GM23338 (cell line): Measurements from ENCODE around the gene P3H4. TPM values are rescaled to one million over a fixed set of nuclear protein-coding genes. Genes with fewer than 3 reads are reported as not detected.

Experiments used
- ATAC-seq: fragments of 200-7000 bp; cut with Tn5 transposase; 3 replicates; pipeline ENCODE4 v1.9.1; 2020
- DNase-seq: peaks from one replicate; pipeline ENCODE4 v3.0.0-alpha.2; 2015; ENCODE audit warnings: low spot score
- H2AFZ ChIP-seq: fragments of 200-600 bp; sonication (generic); 2 replicates; pipeline ENCODE4 v1.8.0; 2016; ENCODE audit warnings: antibody characterized with exemption, mild to moderate bottlenecking, moderate library complexity
- H3F3A ChIP-seq: fragments of 200-600 bp; sonication (generic); replicated peaks from 2 replicates; pipeline ENCODE4 v1.8.0; 2017; ENCODE audit warnings: antibody characterized with exemption, mixed run types, low read depth
- H3K27ac ChIP-seq: fragments of 200-600 bp; sonication (generic); 2 replicates; pipeline ENCODE4 v1.6.1; 2016; ENCODE audit warnings: low read depth
- H3K27me3 ChIP-seq: fragments of 200-600 bp; sonication (generic); 2 replicates; pipeline ENCODE4 v1.8.0; 2016; ENCODE audit warnings: mild to moderate bottlenecking, mixed run types, moderate library complexity; ENCODE audit not compliant: insufficient read depth
- H3K36me3 ChIP-seq: fragments of 200-600 bp; sonication (generic); 2 replicates; pipeline ENCODE4 v1.8.0; 2016; ENCODE audit warnings: mild to moderate bottlenecking; ENCODE audit not compliant: insufficient read depth
- H3K4me1 ChIP-seq: fragments of 200-600 bp; sonication (generic); 2 replicates; pipeline ENCODE4 v1.8.0; 2016; ENCODE audit warnings: mild to moderate bottlenecking, moderate library complexity; ENCODE audit not compliant: insufficient read depth
- H3K4me2 ChIP-seq: fragments of 200-600 bp; sonication (generic); 2 replicates; pipeline ENCODE4 v1.7.1; 2017; ENCODE audit warnings: mixed run types
- H3K4me3 ChIP-seq: fragments of 200-600 bp; sonication (generic); 2 replicates; pipeline ENCODE4 v1.6.1; 2016; ENCODE audit warnings: mixed run types
- H3K79me2 ChIP-seq: fragments of 200-600 bp; sonication (generic); replicated peaks from 2 replicates; pipeline ENCODE4 v1.8.0; 2017; ENCODE audit warnings: mild to moderate bottlenecking; ENCODE audit not compliant: insufficient read depth
- H3K9me2 ChIP-seq: fragments of 200-600 bp; sonication (generic); 2 replicates; pipeline ENCODE4 v1.8.0; 2017; ENCODE audit not compliant: insufficient read depth
- H4K20me1 ChIP-seq: fragments of 200-600 bp; sonication (generic); replicated peaks from 2 replicates; pipeline ENCODE4 v1.8.0; 2017; ENCODE audit warnings: mild to moderate bottlenecking; ENCODE audit not compliant: insufficient read depth
- H3K27ac Mint-ChIP-seq: 2 replicates; pipeline ENCODE4 v1.8.0; 2020; ENCODE audit warnings: inconsistent platforms, mild to moderate bottlenecking, moderate library complexity, mixed read lengths
- H3K27me3 Mint-ChIP-seq: 3 replicates; pipeline ENCODE4 v1.8.0; 2022; ENCODE audit warnings: low read depth, mild to moderate bottlenecking, moderate library complexity, mixed read lengths, inconsistent platforms; ENCODE audit not compliant: insufficient read depth, poor library complexity
- H3K36me3 Mint-ChIP-seq: 3 replicates; pipeline ENCODE4 v1.8.0; 2021; ENCODE audit warnings: low read depth, mild to moderate bottlenecking, inconsistent platforms, moderate library complexity, mixed read lengths
- H3K4me1 Mint-ChIP-seq: 3 replicates; pipeline ENCODE4 v1.8.0; 2020; ENCODE audit warnings: mild to moderate bottlenecking, inconsistent platforms, mixed read lengths
- H3K4me3 Mint-ChIP-seq: 3 replicates; pipeline ENCODE4 v1.8.0; 2021; ENCODE audit warnings: moderate library complexity, mild to moderate bottlenecking, inconsistent platforms, mixed read lengths
- H3K9me3 Mint-ChIP-seq: 3 replicates; pipeline ENCODE4 v1.8.0; 2020; ENCODE audit warnings: moderate library complexity, mild to moderate bottlenecking, inconsistent platforms, mixed read lengths
- ETS1 ChIP-seq: IDR thresholded peaks from 2 replicates; pipeline ENCODE4 v1.6.1; 2016; ENCODE audit warnings: antibody characterized with exemption
- EZH2phosphoT487 ChIP-seq: fragments of 200-600 bp; sonication (generic); IDR thresholded peaks from one replicate; pipeline ENCODE4 v1.8.1; 2018; ENCODE audit warnings: antibody characterized with exemption; ENCODE audit not compliant: unreplicated experiment
- POLR2AphosphoS5 ChIP-seq: IDR thresholded peaks from 2 replicates; pipeline ENCODE4 v1.6.1; 2016; ENCODE audit warnings: antibody characterized with exemption, low read depth
- ZNF114 ChIP-seq: fragments of 250-450 bp; sonication (Bioruptor Pico); IDR thresholded peaks from 2 replicates; pipeline ENCODE4 v1.5.0; 2020; ENCODE audit warnings: mild to moderate bottlenecking, moderate library complexity
- ZNF331 ChIP-seq: fragments of 250-450 bp; sonication (Bioruptor Pico); IDR thresholded peaks from 2 replicates; pipeline ENCODE4 v1.5.0; 2020; ENCODE audit warnings: low read depth, mild to moderate bottlenecking, moderate library complexity
- polyA plus RNA-seq: library from polyadenylated mRNA; unstranded; fragments of >200 nt; fragmentation: Nextera tagmentation; extraction: Ambion mirVana; gene quantifications from 2 replicates; pipeline ENCODE4 v1.2.1, GENCODE V29; 2016
- total RNA-seq: library from RNA; depleted of rRNA; stranded (reverse); fragments of >200 nt; shearing (Covaris generic); gene quantifications from 2 replicates; pipeline ENCODE4 v1.2.3, GENCODE V29; 2014
- TF ChIP-seq, protein P1 (sequence below), 2 experiments: fragments of 200-600 bp in 1 of 2; sonication (generic) in 1 of 2; conservative IDR thresholded peaks; 2 replicates each; pipeline versions ENCODE4 v1.5.1 to v1.6.1; 2016 to 2017; ENCODE audit warnings: antibody characterized with exemption in 2 of 2, low read depth in 2 of 2, mild to moderate bottlenecking in 2 of 2, moderate library complexity in 1 of 2
- TF ChIP-seq, protein P2 (sequence below): fragments of 250-450 bp; sonication (Bioruptor Pico); IDR thresholded peaks from 2 replicates; pipeline ENCODE4 v1.5.0; 2020; ENCODE audit warnings: mild to moderate bottlenecking, moderate library complexity

The P3H4 gene
- total and polyA plus RNA-seq, 2 experiments from 2014 or later, result 16.0 to 33.3 TPM

- peak overlapping the region; percentile 68 for H3K4me2 ChIP-seq
- peak overlapping the region; percentile 79 for H3K27ac ChIP-seq
Observed at GRCh38 chr17:41772218-41772585, 39.5 kb downstream of the P3H4 start.

GRCh38 chr17:41771389-41772206, 40.2 kb downstream of the P3H4 start:
- H3K27ac Mint-ChIP-seq, result peak overlapping the region; percentile 95
- TF ChIP-seq ETS1 (no peak), EZH2phosphoT487 (no peak), ZNF114 (CRISPR knock-in tag) (no peak), POLR2AphosphoS5 (no peak)
- TF ChIP-seq, protein P1, sequence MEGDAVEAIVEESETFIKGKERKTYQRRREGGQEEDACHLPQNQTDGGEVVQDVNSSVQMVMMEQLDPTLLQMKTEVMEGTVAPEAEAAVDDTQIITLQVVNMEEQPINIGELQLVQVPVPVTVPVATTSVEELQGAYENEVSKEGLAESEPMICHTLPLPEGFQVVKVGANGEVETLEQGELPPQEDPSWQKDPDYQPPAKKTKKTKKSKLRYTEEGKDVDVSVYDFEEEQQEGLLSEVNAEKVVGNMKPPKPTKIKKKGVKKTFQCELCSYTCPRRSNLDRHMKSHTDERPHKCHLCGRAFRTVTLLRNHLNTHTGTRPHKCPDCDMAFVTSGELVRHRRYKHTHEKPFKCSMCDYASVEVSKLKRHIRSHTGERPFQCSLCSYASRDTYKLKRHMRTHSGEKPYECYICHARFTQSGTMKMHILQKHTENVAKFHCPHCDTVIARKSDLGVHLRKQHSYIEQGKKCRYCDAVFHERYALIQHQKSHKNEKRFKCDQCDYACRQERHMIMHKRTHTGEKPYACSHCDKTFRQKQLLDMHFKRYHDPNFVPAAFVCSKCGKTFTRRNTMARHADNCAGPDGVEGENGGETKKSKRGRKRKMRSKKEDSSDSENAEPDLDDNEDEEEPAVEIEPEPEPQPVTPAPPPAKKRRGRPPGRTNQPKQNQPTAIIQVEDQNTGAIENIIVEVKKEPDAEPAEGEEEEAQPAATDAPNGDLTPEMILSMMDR (conservative IDR thresholded peaks at IDR 0.05; ENCODE audit: low read depth in 2 of 2), result no peak
- TF ChIP-seq, protein P2, sequence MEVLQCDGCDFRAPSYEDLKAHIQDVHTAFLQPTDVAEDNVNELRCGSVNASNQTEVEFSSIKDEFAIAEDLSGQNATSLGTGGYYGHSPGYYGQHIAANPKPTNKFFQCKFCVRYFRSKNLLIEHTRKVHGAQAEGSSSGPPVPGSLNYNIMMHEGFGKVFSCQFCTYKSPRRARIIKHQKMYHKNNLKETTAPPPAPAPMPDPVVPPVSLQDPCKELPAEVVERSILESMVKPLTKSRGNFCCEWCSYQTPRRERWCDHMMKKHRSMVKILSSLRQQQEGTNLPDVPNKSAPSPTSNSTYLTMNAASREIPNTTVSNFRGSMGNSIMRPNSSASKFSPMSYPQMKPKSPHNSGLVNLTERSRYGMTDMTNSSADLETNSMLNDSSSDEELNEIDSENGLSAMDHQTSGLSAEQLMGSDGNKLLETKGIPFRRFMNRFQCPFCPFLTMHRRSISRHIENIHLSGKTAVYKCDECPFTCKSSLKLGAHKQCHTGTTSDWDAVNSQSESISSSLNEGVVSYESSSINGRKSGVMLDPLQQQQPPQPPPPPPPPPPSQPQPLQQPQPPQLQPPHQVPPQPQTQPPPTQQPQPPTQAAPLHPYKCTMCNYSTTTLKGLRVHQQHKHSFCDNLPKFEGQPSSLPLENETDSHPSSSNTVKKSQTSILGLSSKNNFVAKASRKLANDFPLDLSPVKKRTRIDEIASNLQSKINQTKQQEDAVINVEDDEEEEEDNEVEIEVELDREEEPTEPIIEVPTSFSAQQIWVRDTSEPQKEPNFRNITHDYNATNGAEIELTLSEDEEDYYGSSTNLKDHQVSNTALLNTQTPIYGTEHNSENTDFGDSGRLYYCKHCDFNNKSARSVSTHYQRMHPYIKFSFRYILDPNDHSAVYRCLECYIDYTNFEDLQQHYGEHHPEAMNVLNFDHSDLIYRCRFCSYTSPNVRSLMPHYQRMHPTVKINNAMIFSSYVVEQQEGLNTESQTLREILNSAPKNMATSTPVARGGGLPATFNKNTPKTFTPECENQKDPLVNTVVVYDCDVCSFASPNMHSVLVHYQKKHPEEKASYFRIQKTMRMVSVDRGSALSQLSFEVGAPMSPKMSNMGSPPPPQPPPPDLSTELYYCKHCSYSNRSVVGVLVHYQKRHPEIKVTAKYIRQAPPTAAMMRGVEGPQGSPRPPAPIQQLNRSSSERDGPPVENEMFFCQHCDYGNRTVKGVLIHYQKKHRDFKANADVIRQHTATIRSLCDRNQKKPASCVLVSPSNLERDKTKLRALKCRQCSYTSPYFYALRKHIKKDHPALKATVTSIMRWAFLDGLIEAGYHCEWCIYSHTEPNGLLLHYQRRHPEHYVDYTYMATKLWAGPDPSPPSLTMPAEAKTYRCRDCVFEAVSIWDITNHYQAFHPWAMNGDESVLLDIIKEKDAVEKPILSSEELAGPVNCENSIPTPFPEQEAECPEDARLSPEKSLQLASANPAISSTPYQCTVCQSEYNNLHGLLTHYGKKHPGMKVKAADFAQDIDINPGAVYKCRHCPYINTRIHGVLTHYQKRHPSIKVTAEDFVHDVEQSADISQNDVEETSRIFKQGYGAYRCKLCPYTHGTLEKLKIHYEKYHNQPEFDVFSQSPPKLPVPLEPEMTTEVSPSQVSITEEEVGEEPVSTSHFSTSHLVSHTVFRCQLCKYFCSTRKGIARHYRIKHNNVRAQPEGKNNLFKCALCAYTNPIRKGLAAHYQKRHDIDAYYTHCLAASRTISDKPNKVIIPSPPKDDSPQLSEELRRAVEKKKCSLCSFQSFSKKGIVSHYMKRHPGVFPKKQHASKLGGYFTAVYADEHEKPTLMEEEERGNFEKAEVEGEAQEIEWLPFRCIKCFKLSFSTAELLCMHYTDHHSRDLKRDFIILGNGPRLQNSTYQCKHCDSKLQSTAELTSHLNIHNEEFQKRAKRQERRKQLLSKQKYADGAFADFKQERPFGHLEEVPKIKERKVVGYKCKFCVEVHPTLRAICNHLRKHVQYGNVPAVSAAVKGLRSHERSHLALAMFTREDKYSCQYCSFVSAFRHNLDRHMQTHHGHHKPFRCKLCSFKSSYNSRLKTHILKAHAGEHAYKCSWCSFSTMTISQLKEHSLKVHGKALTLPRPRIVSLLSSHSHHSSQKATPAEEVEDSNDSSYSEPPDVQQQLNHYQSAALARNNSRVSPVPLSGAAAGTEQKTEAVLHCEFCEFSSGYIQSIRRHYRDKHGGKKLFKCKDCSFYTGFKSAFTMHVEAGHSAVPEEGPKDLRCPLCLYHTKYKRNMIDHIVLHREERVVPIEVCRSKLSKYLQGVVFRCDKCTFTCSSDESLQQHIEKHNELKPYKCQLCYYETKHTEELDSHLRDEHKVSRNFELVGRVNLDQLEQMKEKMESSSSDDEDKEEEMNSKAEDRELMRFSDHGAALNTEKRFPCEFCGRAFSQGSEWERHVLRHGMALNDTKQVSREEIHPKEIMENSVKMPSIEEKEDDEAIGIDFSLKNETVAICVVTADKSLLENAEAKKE (CRISPR knock-in tag), result no peak

More at GRCh38 chr17:41772218-41772585, 39.5 kb downstream of the P3H4 start:
- 0 out of 2 replicates have a peak overlapping the region, but pooled peaks have one; percentile 13 for H3K4me3 ChIP-seq
- Mint-ChIP-seq H3K36me3 (peaks cover 52% of the 10 kb centered on the region), H3K4me1 (peaks cover 48% of the 10 kb centered on the region), H3K27me3 (peaks cover 13% of the 10 kb centered on the region), H3K9me3 (no peaks in the 10 kb centered on the region), H3K4me3 (no peak overlapping the region; the same call in 2 of the 3 replicates), H3K27ac (peak overlapping the region; percentile 94; the same call in 1 of the 2 replicates)
- ATAC-seq (peak; percentile 68), DNase-seq (peak; percentile 87)
- H3K9me2 ChIP-seq, result no peaks in the 10 kb centered on the region
- no peaks in the 10 kb centered on the region; the same call in none of the 2 replicates for H4K20me1 ChIP-seq
- H3F3A ChIP-seq, result peaks cover 13% of the 10 kb centered on the region; the same call in 1 of the 2 replicates
- no peak overlapping the region for H2AFZ ChIP-seq
- H3K36me3 ChIP-seq, result peaks cover 7% of the 10 kb centered on the region
- no peaks in the 10 kb centered on the region for H3K27me3 ChIP-seq
- TF ChIP-seq POLR2AphosphoS5 (0 out of 2 replicates have a peak, but pooled peaks have one; percentile 13), ZNF331 (no peak)
- peaks cover 47% of the 10 kb centered on the region for H3K4me1 ChIP-seq
- H3K79me2 ChIP-seq, result peaks cover 33% of the 10 kb centered on the region

More at GRCh38 chr17:41771389-41772206, 40.2 kb downstream of the P3H4 start:
- peak overlapping the region; percentile 68 for H3K4me2 ChIP-seq
- Mint-ChIP-seq H3K9me3 (no peaks in the 10 kb centered on the region), H3K36me3 (peaks cover 58% of the 10 kb centered on the region), H3K27me3 (peaks cover 13% of the 10 kb centered on the region), H3K4me3 (no peak overlapping the region; the same call in 2 of the 3 replicates), H3K4me1 (peaks cover 46% of the 10 kb centered on the region)
- H2AFZ ChIP-seq, result no peak overlapping the region
- H3K27me3 ChIP-seq, result no peaks in the 10 kb centered on the region
- peaks cover 7% of the 10 kb centered on the region for H3K36me3 ChIP-seq
- H3K27ac ChIP-seq, result 0 out of 2 replicates have a peak overlapping the region, but pooled peaks have one; percentile 19
- H3F3A ChIP-seq, result 0 out of 2 replicates have a peak, but pooled peaks cover 12% of the 10 kb centered on the region
- peaks cover 27% of the 10 kb centered on the region for H3K79me2 ChIP-seq
- no peaks in the 10 kb centered on the region; the same call in none of the 2 replicates for H4K20me1 ChIP-seq
- ATAC-seq (no peak), DNase-seq (no peak)
- peaks cover 43% of the 10 kb centered on the region for H3K4me1 ChIP-seq
- H3K4me3 ChIP-seq, result no peak overlapping the region
- H3K9me2 ChIP-seq, result no peaks in the 10 kb centered on the region
